Measurements from ENCODE around the gene JOSD2. TPM values are rescaled to one million over a fixed set of nuclear protein-coding genes. Genes with fewer than 3 reads are reported as not detected.

The JOSD2 gene
- total RNA-seq, 1 experiment from 2014 or later = 60.8 TPM

- H3K4me2 ChIP-seq (ENCODE audit: low read length) = no peak overlapping the region
- H3K27ac ChIP-seq (ENCODE audit: low read length) = no peak overlapping the region
- H3K79me2 ChIP-seq (ENCODE audit: low read length) = 0 out of 2 replicates have a peak, but pooled peaks cover 3% of the 10 kb centered on the region
- peaks cover 10% of the 10 kb centered on the region; the same call in 1 of the 2 replicates for H3K4me1 ChIP-seq (ENCODE audit: insufficient read depth, low read length)
- H3K9me2 ChIP-seq (replicated peaks; ENCODE audit: low read length) = no peaks in the 10 kb centered on the region
- TF ChIP-seq EZH2phosphoT487 (IDR thresholded peaks at IDR 0.05; ENCODE audit: borderline replicate concordance, low read length) (no peak), EZH2 (IDR thresholded peaks at IDR 0.05; ENCODE audit: low read length, unreplicated experiment) (no peak), CTCF (conservative IDR thresholded peaks at IDR 0.05; ENCODE audit: low read depth, low read length) (no peak)
- no peak overlapping the region for H3K4me3 ChIP-seq (ENCODE audit: low read length)
- H4K20me1 ChIP-seq (ENCODE audit: low read length) = no peaks in the 10 kb centered on the region
- CTCF ChIA-PET = no interaction called here
- intact Hi-C loops (cut with micrococcal nuclease) = no loop called here
- no peaks in the 10 kb centered on the region for H3K27me3 ChIP-seq (ENCODE audit: low read length)
- H3K9ac ChIP-seq (ENCODE audit: low read length) = no peak overlapping the region
- no TSS peak for BruUV-seq (replicated peaks)
- H3K36me3 ChIP-seq (ENCODE audit: low read depth, low read length) = no peaks in the 10 kb centered on the region
- no peaks in the 10 kb centered on the region for H3F3A ChIP-seq (ENCODE audit: low read length, unreplicated experiment)
- H2AFZ ChIP-seq (ENCODE audit: low read length) = no peak overlapping the region
- DNase-seq (no peak), ATAC-seq (no peak)
- POLR2A ChIA-PET (ENCODE audit: unreplicated experiment) = no interaction called here
- H3K9me3 ChIP-seq (ENCODE audit: low read length) = no peaks in the 10 kb centered on the region
Observed at GRCh38 chr19:50512999-50513745, 2.2 kb upstream of the JOSD2 start.

GRCh38 chr19:50512112-50512998 lies 1.4 kb upstream of the JOSD2 start:
- H3F3A ChIP-seq (ENCODE audit: low read length, unreplicated experiment) = no peaks in the 10 kb centered on the region
- no peak overlapping the region for H3K4me3 ChIP-seq (ENCODE audit: low read length)
- DNase-seq (no peak), ATAC-seq (no peak)
- H3K27me3 ChIP-seq (ENCODE audit: low read length) = no peaks in the 10 kb centered on the region
- no peak overlapping the region for H3K4me2 ChIP-seq (ENCODE audit: low read length)
- no peak overlapping the region for H2AFZ ChIP-seq (ENCODE audit: low read length)
- POLR2A ChIA-PET (ENCODE audit: unreplicated experiment) = no interaction called here
- H3K9me2 ChIP-seq (replicated peaks; ENCODE audit: low read length) = no peaks in the 10 kb centered on the region
- no peak overlapping the region for H3K9ac ChIP-seq (ENCODE audit: low read length)
- H3K79me2 ChIP-seq (ENCODE audit: low read length) = 0 out of 2 replicates have a peak, but pooled peaks cover 3% of the 10 kb centered on the region
- no peaks in the 10 kb centered on the region for H3K36me3 ChIP-seq (ENCODE audit: low read depth, low read length)
- BruUV-seq (replicated peaks) = no TSS peak
- CTCF ChIA-PET = no interaction called here
- no peak overlapping the region for H3K27ac ChIP-seq (ENCODE audit: low read length)
- no peaks in the 10 kb centered on the region for H3K9me3 ChIP-seq (ENCODE audit: low read length)
- H3K4me1 ChIP-seq (ENCODE audit: insufficient read depth, low read length) = peaks cover 10% of the 10 kb centered on the region; the same call in 1 of the 2 replicates
- no peaks in the 10 kb centered on the region for H4K20me1 ChIP-seq (ENCODE audit: low read length)
- TF ChIP-seq CTCF (conservative IDR thresholded peaks at IDR 0.05; ENCODE audit: low read depth, low read length) = no peak
- no peak for TF ChIP-seq EZH2phosphoT487 (IDR thresholded peaks at IDR 0.05; ENCODE audit: borderline replicate concordance, low read length)
- TF ChIP-seq EZH2 (IDR thresholded peaks at IDR 0.05; ENCODE audit: low read length, unreplicated experiment) = no peak
- intact Hi-C loops (cut with micrococcal nuclease) = no loop called here
